ENCODE measurements around the gene SGCB. TPM values are rescaled to one million over a fixed set of nuclear protein-coding genes. Genes with fewer than 3 reads are reported as not detected.
A peak's percentile ranks its signal among the peaks of the same experiment; 100 is the strongest.

The SGCB gene
- polyA plus RNA-seq, 2 of the 4 experiments (the other 2 are of a cell fraction), result 20.9 to 25.1 TPM

DNA sequence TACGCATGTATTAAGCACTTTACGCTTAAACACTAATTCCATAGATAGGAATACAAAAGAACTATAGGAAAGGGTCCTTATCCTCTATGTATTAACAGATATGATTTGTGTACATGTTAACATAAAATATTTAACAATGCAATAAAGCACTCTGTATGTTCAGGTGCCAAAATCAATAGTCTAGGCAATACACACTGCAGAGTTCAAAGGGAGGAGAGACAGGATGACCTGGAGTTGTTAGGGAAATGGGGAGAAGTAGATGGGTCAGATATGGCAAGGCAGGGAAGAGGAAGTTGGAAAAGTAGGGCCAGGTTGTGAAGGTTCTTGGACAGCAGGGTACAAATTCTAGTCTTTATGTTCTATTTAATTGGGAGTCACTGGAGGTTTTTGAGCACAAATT is 2.9 kb downstream of the SGCB start (continued):
- no peak for TF ChIP-seq EHMT2 (IDR thresholded peaks at IDR 0.05; ENCODE audit: low read depth)

DNA sequence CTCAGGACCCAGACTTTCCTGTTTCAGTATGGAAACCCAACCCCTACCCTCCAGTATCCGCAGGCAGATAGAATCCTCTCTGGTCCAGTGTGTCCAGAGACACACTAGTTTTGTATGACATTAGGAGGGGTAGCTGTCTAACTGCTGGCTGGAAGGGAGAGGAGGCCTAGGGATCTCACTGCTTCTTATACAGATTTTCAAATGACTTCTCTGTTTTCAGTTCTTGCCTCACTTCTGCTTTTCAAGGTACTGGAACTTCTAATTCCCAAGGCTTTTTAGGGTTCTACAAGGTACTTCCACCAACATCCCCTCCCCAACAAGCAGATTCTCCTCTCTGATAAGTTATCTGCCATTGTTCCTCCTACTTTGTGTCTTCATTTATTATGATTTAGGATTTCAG is 6.1 kb downstream of the SGCB start:
- H3K4me3 ChIP-seq, result no peak overlapping the region
- H3K4me1 ChIP-seq, result peaks cover 8% of the 10 kb centered on the region; the same call in 1 of the 3 replicates
- ATAC-seq (no peak), DNase-seq (ENCODE audit: low read depth in 1 of 2, low spot score in 1 of 2) (no peak), FAIRE-seq (no peak)
- H3K27ac ChIP-seq, result no peak overlapping the region
- H3K9me3 ChIP-seq, result no peaks in the 10 kb centered on the region
- POLR2A ChIA-PET, result no interaction called here
- H3K4me2 ChIP-seq, result no peak overlapping the region
- CTCF ChIA-PET, result no interaction called here
- 100% methylated on average over 1 of the region's 1 CpG for WGBS (ENCODE audit: missing lambda C conversion rate)
- TF ChIP-seq CEBPB (IDR thresholded peaks at IDR 0.05), result no peak
- no peak for TF ChIP-seq CBX2 (IDR thresholded peaks at IDR 0.05; ENCODE audit: borderline replicate concordance, low read depth)
- TF ChIP-seq NFE2L2 (conservative IDR thresholded peaks at IDR 0.05; ENCODE audit: low read length), result no peak
- no peak for TF ChIP-seq NPAS2 (CRISPR knock-in tag; IDR thresholded peaks at IDR 0.05; ENCODE audit: borderline replicate concordance)
- TF ChIP-seq RARB (CRISPR knock-in tag; IDR thresholded peaks at IDR 0.05), result no peak
- no peak for TF ChIP-seq HEYL (CRISPR knock-in tag; IDR thresholded peaks at IDR 0.05)
- no peak for TF ChIP-seq JUNB (IDR thresholded peaks at IDR 0.05)
- no peak for TF ChIP-seq ZNF302 (CRISPR knock-in tag; IDR thresholded peaks at IDR 0.05)
- no peak for TF ChIP-seq RCOR1 (IDR thresholded peaks at IDR 0.05; ENCODE audit: low read depth, low read length)
- TF ChIP-seq, protein P1, sequence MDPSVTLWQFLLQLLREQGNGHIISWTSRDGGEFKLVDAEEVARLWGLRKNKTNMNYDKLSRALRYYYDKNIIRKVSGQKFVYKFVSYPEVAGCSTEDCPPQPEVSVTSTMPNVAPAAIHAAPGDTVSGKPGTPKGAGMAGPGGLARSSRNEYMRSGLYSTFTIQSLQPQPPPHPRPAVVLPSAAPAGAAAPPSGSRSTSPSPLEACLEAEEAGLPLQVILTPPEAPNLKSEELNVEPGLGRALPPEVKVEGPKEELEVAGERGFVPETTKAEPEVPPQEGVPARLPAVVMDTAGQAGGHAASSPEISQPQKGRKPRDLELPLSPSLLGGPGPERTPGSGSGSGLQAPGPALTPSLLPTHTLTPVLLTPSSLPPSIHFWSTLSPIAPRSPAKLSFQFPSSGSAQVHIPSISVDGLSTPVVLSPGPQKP (IDR thresholded peaks at IDR 0.05; ENCODE audit: low read depth, low read length), result no peak
- TF ChIP-seq, protein P2, sequence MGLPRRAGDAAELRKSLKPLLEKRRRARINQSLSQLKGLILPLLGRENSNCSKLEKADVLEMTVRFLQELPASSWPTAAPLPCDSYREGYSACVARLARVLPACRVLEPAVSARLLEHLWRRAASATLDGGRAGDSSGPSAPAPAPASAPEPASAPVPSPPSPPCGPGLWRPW (IDR thresholded peaks at IDR 0.05), result no peak
- TF ChIP-seq MAZ (IDR thresholded peaks at IDR 0.05; ENCODE audit: borderline replicate concordance, low read depth, low read length), result no peak
- no peak for TF ChIP-seq POLR2AphosphoS2 (conservative IDR thresholded peaks at IDR 0.05; ENCODE audit: low read length)
- TF ChIP-seq KDM5A (IDR thresholded peaks at IDR 0.05), result no peak
- no peak for TF ChIP-seq MYC (IDR thresholded peaks at IDR 0.05; ENCODE audit: borderline replicate concordance, low read length)
- no peak for TF ChIP-seq CHD4 (IDR thresholded peaks at IDR 0.05; ENCODE audit: borderline replicate concordance)

DNA sequence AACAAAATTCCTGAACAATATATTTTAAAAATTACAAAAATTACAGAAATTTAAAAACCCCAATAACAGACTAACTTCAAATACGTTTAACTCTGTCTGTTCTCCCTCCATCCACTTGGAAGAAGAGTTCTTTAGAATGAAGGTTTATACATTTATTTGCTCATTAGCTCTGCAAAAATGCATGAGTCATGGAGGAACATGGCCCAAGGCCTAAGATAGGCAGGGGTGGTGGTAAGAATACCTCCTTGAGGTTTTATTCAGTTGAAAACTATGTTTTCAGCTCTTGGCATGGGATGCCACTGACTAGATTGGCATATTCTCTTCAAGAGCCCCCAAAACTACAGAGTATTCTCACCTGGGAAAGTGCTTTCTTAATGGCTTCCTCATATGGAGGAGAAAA is 9.1 kb downstream of the SGCB start:
- Histone ChIP-seq H3K4me2 (no peak overlapping the region), H3K4me3 (no peak overlapping the region), H3K27ac (no peak overlapping the region), H3K4me1 (0 out of 3 replicates have a peak, but pooled peaks cover 5% of the 10 kb centered on the region), H3K9me3 (no peaks in the 10 kb centered on the region)
- no peak for TF ChIP-seq SREBF2 (IDR thresholded peaks at IDR 0.05)
- no peak for TF ChIP-seq KDM5A (IDR thresholded peaks at IDR 0.05)
- no peak for TF ChIP-seq NPAS2 (CRISPR knock-in tag; IDR thresholded peaks at IDR 0.05; ENCODE audit: borderline replicate concordance)
- TF ChIP-seq, protein P3, sequence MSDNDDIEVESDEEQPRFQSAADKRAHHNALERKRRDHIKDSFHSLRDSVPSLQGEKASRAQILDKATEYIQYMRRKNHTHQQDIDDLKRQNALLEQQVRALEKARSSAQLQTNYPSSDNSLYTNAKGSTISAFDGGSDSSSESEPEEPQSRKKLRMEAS (IDR thresholded peaks at IDR 0.05), result no peak
- TF ChIP-seq GATA3 (IDR thresholded peaks at IDR 0.05; ENCODE audit: borderline replicate concordance), result no peak
- no peak for TF ChIP-seq EHF (CRISPR knock-in tag; IDR thresholded peaks at IDR 0.05)
- TF ChIP-seq, protein P4, sequence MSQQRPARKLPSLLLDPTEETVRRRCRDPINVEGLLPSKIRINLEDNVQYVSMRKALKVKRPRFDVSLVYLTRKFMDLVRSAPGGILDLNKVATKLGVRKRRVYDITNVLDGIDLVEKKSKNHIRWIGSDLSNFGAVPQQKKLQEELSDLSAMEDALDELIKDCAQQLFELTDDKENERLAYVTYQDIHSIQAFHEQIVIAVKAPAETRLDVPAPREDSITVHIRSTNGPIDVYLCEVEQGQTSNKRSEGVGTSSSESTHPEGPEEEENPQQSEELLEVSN (IDR thresholded peaks at IDR 0.05; ENCODE audit: borderline replicate concordance, low read depth), result no peak
- TF ChIP-seq FOSB (CRISPR knock-in tag; IDR thresholded peaks at IDR 0.05), result no peak
- no peak for TF ChIP-seq EP300 (IDR thresholded peaks at IDR 0.05)
- TF ChIP-seq RFX5 (IDR thresholded peaks at IDR 0.05), result no peak
- TF ChIP-seq TP53 (CRISPR knock-in tag; IDR thresholded peaks at IDR 0.05), result no peak
- TF ChIP-seq POLR2AphosphoS2 (conservative IDR thresholded peaks at IDR 0.05; ENCODE audit: low read length), result no peak
- no peak for FAIRE-seq
- POLR2A ChIA-PET, result no interaction called here
- ATAC-seq, result no peak
- CTCF ChIA-PET, result no interaction called here
- peak in 1 of 2 experiments; percentile 4 for DNase-seq (ENCODE audit: low read depth in 1 of 2, low spot score in 1 of 2)
- 53% methylated on average over 1 of the region's 1 CpG for WGBS (ENCODE audit: missing lambda C conversion rate)
